ENCODE results near the gene IRX1.

IRX1 gene

GRCh38 chr5:3595006-3595961 is at the start of gene IRX1:
Gene IRX1 (plus strand): TSS chr5:3595832. CDS start chr5:3596106, 274 bp downstream.
- no peak for DNase-seq

GRCh38 chr5:3546028-3546427 is 49.6 kb upstream of the IRX1 start:
- no peak for DNase-seq

GRCh38 chr5:3564116-3564515 is 31.5 kb upstream of the IRX1 start:
- DNase-seq: no peak

GRCh38 chr5:3564827-3565518 is 30.7 kb upstream of the IRX1 start:
- DNase-seq: no peak

GRCh38 chr5:3584724-3585531 is 10.7 kb upstream of the IRX1 start:
- DNase-seq: no peak

GRCh38 chr5:3590161-3590966 is 5.3 kb upstream of the IRX1 start:
- no peak for DNase-seq

- DNase-seq: no peak
Observed at GRCh38 chr5:3590967-3591900, 4.4 kb upstream of the IRX1 start.

- DNase-seq: no peak
Observed at GRCh38 chr5:3592298-3592697, 3.3 kb upstream of the IRX1 start.

GRCh38 chr5:3593771-3594509 is 1.7 kb upstream of the IRX1 start:
- no peak for DNase-seq

GRCh38 chr5:3594510-3595005 is 1.1 kb upstream of the IRX1 start:
- DNase-seq: no peak

GRCh38 chr5:3596261-3596825 is 711 bp downstream of the IRX1 start:
- no peak for DNase-seq

- no peak for DNase-seq
Observed at GRCh38 chr5:3596857-3597166, 1.2 kb downstream of the IRX1 start.

GRCh38 chr5:3597167-3598007 is 1.8 kb downstream of the IRX1 start:
- no peak for DNase-seq

- DNase-seq: no peak
Observed at GRCh38 chr5:3598207-3598606, 2.6 kb downstream of the IRX1 start.

- no peak for DNase-seq
Observed at GRCh38 chr5:3598769-3599211, 3.2 kb downstream of the IRX1 start.

GRCh38 chr5:3599226-3600105 is 3.8 kb downstream of the IRX1 start:
- no peak for DNase-seq

- no peak for DNase-seq
Observed at GRCh38 chr5:3600106-3601060, 4.8 kb downstream of the IRX1 start.

Data from CD4-positive, alpha-beta T cell treated with Interleukin-4 for 4 hours (primary cell).